ENCODE measurements around the gene PRSS56.

Gene PRSS56

DNA sequence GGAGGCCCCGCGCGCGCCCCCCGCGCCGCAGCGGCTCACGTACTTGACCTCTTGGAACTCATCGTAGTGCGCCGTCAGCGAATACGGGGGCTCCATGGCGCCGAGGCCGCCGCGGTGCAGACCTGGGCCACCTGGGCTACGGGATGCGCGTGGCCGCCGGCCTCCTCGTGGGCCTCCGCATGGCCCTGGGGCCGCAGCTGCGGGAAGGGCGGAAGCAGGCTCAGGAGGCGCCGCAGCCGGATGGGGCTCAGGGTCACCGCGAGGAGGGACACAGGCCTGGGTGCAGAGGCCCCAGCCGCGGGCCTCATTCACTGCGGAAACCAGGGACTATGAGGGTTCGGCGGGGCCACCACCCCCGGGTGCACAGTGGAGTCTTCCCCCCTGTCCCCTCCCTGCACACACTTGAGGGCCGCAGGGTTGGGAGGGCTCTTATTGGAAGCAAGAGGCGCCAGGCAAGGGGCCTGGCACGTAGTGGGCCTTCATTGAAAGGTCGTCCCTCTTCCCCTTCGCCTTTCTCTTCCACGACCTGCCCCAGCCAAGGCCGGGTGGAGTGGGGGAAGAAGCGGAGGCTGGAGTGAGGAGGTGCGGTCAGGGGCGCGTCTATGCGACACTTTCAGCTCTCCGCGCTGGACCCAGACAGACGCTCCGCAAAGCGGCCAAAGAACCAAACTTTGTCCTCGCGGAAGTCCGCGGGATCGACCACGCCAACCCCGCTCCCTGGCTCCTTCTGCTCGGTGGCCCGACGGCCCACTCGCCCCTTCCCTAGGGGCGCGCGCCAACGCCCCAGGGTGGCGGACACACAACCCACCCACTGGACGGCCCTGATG is 33.4 kb upstream of the PRSS56 start:
- no peak for DNase-seq

DNA sequence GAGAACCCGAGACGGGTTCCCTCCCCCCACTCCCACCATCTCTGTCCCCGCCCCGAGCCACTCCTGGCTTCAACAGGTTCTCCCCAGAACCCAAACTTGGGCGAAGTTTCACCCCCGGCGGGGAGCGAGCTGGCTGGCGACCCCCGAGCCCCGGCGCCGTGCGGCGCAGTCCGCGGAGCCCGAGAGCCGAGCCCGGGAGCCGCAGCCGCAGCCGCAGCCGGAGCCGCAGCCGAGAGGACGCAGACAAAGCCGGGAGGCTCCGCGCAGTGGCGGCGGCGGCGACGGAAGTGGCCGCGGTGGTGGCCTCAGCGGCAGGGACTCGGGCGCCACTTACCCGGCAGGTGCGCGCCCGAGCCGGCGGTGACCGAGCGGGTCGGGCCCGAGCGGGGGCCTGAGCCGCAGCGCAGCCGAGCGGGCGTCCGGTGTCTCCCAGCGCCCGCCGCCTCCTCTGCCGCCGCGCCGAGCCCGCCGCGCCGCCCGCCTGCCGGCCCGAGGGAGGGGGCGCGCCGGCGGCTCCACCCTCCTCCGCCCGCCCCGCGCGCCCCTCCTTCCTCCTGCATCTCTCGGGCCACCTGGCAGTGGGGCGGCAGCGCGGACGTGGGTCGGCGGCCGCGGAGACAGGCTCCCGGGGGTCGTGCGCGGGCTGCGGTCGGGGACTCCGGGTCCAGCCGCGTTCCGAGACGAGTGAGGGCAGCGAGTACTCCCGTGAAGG is 32.6 kb upstream of the PRSS56 start, which contains the start of gene ECEL1:
Gene ECEL1, minus strand, starts transcription at position 450 of the 712 bp plus-strand sequence. CDS start 1,181 bp downstream, outside the sequence.
- no peak for DNase-seq

DNA sequence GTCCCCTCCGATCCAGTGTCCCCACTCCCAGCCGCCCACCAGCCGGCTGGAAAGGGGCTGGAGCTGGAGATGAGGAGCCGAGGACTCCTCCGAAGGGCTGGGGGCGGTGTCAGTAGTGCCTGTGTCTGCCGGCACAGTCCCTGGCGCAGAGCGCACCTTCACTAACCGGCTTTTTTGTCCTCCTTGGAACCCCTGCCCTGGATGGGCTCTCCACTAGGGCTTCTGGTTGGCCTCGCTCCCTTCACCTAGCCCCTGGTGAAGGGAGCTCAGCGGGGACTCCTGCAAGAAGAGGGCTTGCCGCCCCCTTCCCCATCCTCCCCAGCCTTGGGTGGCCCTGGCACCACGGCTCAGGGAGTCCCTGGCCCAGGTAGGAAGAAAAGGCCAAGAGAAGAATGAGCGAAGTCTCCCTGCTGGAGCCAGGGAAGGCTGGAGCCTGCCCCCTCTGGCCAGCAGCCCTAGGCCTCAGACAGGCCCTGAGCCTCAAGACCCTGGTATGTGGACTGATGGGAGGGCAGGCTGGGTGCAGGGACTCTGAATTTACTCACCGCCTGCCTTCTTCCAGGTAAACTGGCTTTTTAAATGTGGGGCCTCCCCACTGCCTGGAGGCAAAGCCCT is 32.0 kb upstream of the PRSS56 start:
- no peak for DNase-seq

DNA sequence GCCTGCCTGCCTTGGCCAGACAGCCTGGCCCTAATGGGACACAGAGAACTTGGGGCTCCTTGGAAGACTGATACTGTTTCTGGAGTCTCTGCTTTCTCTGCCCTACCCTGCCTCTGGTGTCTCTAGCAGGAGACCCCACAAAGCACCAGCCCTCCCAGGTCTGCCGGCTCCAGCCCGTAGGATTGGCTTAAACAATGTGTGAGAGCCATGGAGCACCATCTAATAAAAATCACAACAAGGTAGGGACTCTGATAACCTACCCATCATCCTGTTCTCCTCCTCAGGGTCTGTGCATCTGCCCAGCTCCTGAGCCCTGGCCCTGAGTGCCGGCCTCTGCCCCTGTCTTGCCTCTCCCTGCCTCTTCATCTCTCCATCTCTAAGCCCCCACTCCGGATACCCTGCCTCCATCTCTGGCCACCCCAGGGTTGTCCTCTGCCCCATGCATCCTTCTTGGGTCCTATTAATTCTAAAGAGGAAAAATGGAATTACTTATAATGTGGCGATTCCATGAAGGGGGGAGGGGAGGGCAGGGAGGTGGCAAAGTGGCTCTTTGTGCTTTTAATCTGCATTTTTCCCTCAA is 31.4 kb upstream of the PRSS56 start:
- no peak for DNase-seq

DNA sequence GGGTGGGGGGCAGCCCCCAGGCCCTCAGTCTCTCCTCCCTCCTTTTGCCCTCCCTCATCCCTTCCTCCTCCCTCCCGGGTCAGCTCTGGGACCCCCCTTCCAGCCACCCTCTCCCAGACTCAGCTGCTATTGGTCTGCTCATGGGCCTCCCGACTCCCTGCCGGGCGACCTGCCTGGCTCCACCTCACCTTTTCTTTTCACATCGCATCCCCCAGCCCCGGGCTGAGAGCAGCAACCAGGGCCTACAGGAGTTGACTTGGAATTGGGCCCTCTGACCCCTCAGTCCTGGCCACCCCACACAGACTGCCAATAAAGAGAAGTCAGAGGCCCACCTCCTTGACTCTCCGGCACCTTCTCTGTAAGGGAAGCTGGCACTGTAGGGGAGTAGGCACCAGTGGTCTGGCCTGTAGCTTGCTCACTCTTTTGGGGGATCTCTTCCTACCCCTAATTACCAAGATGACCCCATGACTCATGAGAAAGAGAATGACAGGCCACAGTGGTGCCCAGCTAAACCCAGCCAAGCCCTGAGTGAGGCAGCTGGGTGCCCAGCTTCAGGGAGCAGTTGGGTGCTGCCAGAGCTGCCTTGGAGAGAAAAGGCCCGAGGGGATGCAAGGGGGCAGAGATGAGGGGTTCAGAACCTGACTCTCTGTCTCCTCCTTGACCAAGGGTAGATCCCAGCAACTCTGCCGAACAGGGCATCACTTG is 30.5 kb upstream of the PRSS56 start:
- DNase-seq, result no peak

DNA sequence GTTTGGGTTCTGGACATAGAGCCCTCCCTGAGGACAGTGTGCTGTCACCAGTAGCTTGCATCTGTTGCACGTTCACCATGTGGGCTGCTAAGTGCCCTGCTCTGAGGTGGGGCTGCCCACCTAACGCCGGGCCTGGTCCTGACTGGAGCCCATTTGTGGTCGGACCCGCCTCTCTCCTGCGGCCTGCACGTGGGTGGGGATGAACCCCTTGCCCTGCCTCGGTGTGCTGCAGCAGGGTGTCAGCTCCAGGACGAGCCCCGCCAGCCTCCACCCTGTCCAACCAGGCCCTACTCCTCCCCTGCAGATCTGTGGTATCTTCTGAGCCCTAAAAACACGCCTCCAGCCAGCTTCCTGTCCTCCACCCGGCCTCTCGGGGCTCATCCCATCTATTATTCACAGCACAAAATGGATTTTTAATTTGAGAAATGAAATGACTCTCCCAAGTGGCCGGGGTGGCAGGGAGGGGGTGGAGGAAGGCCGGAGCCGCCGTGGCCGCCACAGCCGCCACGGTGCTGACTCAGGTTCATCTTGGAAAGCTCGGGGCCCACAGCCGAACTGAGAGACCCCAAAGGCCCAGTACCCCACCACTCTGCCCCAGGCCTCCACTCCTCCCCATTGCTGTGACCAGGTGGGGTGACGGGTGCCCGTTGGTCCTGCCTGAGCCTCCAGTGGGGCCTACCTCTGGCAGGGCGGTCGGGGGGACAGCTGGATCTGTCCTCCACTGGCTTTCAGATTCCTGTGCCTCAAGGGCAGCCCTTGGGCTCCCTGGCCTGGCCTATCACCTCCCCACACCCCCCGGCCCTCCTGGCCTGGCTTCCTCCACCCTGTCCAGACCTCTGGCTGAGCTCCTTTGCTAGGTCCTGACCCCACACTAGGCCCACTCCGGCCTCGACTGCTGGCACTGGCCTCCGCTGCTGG is 29.7 kb upstream of the PRSS56 start:
- DNase-seq, result no peak

DNA sequence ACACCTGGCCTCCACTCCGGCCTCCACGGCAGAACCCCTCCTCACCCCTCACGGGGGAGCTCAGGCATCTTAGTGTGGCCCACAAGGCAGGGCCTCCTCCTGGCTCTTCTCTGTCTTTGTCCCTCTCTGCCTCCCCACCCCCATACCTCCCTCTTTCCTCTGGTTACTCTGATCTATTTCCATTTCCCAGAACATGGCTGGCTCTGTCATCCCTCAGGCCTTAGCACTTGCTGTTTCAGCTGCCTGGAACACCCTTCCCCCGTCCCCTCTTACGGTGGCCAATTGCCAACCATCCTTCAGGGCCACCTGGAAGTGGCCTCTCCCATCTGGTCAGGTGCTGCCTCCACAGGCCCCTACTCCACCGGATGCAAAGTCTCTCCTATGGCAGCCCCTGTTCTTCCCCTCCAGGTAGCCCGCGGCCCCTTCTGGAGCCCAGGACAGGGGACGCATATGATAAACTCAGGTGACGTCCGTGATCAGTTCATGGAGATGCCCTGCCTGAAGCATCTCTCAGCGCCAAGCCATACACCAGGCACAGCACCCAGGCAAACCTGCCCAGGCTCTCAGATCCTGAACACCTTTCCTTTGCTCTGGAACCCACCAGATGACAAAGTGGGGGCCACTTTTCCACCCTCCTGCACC is 28.9 kb upstream of the PRSS56 start:
- no peak for DNase-seq

DNA sequence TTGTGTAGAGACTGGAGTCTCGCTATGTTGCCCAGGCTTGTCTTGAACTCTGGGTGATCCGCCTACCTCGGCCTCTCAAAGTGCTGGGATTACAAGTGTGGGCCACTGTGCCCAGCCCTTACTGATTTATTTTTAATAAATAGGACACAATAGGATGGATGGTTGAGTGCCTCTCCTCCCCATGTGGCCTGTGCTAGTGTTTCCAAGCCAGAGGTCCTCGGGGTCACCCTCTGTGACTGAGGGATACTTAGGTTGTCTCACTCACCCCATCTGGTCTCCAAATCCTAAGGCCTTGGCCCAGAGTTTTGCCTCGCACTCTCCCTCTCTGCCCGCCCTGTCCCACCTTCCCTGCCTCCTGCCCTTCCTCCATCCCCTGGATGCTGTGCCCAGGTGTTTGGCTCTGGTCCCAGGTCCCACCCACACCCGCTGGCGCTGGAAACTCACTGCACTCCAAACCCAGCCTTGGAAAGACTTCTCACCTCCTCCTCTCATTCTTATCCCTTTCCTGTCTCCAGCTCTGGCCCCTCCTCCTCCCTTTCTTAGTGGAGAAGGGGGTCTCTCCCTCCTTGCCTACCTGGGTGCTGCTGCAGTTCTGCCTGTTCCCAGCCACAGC is 27.8 kb upstream of the PRSS56 start:
- DNase-seq, result no peak

DNA sequence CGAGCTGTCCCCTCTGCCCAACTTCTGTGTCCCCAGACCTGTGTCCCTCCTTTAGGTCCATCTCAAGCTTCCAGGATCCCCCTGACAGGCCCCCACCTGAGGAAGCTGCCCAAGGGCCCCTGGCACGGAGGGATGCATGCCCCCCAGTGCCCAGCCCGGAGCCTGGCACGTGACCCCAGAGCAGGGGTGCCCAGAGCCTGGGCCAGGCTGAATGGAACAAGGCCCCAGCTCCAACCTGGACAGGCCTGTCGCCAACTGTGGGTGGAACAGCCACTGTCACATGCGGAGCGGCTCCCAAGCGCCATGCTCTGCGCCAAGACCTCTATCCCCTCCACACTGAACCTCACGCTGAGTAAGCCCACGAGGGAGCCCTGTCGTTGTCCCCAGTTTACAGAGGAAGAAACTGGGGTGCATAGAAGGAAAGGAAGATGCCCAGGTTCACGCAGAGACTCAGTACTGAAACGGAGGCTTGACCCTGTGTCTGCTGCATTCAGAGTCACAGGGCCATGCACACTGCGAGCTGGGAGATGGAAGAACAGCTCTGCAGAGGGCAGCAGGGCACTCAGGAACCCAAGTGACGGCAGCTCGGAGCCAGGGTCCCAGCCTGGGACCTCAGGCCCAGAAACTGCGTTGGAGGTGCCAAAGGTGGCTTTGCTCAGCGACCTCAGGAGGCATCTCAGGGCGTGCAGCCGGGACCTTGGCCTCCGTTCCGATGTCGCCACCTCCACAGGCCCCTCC is 27.1 kb upstream of the PRSS56 start:
- DNase-seq, result no peak

DNA sequence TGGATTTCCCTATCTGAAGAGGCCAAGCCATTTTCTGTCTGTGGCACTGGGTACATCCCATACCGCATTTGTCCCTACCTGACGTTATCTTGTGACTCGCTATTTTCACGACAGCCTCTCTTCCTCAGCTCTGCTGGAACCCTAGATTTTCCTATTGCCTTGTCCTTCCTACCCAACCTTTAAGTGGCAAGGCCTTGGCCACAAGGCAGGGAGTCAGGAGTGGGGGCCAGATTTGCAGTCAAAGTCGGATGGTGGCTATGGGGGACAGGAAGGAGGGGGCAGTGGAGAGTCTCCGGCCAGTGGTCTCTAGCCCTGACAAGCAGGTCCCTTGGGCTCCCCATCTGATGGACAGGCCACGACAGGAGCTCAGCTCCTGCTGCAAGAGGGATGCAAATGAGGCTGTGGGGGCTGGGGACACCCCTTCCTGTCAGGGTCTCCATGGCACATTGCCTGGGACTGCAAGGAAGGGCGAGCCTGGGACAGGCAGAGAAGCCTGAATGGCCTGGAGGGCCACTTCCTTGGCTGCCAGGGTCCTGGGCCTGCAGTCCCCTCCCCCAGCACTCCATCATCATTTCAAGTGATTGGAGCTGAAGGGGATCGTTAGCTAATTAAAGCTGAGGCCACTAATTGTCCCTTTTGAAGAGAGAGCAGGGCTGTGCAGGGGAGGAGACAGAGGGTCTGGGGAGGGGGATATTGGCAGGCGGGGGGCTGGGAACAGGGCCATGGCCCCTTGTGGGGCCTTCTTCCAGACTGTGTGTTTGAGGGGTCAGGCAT is 26.3 kb upstream of the PRSS56 start:
- DNase-seq, result no peak

DNA sequence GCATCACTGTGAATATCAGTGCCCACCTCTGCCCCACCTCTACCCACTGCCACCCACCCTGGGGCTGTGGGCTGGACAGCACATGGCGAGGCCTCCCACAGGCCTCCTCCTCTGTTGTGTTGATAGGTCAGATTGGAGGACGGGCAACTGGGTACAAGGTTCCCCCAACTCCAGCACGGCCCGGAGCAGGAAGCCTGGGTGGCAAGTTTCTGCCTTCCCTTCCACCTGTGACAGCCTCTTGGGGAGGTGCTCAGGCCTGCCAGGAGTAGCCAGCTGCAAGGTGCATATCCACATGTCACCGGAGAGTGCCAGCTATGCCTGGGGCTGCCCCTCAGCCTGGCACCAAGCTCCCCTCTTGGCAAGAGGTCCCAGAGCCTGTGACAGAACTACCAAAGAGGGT is 25.6 kb upstream of the PRSS56 start:
- DNase-seq, result no peak

DNA sequence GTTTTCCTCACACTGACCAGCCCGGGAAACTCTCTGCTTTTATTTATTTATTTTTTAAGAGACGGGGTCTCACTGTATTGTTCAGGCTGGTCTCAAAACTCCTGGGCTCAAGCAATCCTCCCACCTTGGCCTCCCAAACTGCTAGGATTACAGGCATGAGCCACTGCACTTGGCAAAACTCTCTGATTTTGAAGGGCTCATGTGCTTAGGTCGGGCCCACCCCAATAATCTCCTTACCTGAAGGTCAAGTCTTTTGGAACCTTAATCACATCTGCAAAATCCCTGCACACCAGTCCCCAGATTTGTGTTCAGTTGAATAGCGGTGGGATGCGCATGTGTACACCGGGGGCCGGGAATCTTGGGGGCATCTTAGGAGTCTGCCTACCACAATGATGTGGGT is 24.9 kb upstream of the PRSS56 start:
- DNase-seq, result no peak

DNA sequence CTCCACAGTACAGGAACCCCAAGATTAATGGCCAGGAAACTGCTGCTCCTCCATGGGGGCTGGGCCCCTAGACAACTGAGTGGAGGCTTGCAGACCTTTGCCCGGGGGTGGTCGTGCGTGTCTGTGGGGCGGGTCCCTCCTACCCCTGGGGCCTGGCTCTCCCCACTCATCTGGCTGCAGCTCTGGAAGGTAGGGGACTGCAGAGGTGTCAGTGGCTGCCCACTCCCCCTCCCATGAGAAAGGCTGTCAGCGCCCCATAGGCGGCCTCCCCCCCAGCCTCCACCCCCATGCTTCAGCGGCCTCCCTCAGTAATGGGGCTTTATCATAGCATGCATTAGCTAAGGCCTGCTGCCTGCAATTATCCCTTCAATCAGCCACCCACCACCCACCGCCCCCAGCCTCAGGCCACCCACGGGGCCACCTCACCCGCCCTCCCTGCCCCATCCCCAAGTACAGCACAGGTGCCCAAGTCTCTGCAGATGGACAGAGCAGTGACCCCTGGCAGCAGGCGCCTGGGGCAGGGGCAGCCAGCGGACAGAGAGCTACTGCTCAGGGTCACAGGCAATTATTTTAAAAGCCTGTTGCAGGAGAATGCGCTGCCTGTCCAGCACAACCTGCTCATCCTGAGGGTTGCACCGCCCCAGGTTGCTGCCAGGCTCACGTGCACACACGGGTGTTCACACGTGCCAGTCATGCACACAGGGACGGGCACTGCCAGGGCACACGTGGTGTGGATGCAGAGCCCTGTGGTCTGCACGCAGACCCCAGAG is 23.5 kb upstream of the PRSS56 start:
- DNase-seq, result no peak

DNA sequence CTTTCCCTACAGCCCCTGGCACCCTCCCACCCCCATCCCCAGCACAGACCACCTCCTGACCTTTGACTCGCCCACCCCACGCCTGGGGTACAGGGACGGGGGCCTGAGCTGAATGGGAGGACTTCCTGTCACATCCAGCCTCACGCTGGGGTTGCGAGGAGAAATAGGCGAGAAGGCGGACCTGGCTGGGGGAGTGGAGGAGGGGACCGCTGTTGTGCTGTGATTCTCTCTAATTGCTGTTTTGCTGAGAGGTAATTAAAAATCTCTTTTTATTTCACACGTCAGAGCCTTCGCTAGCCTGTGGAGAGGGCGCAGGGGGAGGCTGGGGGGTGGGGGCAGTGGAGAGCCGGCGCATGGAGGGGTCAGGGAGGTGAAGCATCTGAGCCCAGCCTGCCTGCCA is 22.8 kb upstream of the PRSS56 start:
- no peak for DNase-seq

DNA sequence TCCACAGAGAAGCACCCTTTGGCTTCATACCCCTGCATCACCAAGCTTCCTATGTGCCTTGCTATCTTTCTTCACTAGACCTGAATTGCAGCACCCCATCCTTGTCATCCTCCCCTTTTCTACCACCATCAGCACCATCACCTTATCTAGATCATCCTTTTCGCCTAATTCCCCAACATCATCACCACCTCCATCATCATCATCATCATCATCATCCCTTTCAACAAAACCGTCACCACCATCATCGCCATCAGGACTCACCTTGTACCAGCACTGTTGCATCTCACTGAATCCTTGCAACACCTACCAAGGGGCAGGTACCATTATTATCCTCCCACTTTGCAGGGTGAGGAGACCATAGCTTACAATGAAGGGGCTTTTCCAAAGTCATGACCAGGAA is 21.7 kb upstream of the PRSS56 start:
- no peak for DNase-seq

DNA sequence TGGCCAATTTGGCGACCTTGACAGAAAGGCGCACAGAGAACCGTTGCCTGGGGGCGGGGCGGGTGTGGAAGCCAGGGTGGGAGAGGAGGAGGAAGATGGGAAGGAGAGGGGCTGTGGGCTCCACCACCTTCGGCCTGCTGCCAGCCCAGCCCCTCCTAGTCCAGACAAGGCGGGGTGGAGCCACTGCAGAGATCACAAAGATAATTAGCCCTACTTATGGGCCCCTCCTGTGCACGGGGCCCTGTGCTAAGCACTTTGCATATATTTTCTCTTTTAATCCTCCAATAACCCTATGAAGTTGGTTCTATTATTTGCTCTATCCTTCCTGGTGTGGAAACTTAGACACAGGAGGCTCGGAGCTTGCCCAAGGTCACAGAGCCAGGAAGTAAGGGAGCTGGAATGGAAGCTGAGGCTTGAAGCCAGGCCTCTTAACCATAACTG is 18.8 kb upstream of the PRSS56 start:
- DNase-seq, result no peak

DNA sequence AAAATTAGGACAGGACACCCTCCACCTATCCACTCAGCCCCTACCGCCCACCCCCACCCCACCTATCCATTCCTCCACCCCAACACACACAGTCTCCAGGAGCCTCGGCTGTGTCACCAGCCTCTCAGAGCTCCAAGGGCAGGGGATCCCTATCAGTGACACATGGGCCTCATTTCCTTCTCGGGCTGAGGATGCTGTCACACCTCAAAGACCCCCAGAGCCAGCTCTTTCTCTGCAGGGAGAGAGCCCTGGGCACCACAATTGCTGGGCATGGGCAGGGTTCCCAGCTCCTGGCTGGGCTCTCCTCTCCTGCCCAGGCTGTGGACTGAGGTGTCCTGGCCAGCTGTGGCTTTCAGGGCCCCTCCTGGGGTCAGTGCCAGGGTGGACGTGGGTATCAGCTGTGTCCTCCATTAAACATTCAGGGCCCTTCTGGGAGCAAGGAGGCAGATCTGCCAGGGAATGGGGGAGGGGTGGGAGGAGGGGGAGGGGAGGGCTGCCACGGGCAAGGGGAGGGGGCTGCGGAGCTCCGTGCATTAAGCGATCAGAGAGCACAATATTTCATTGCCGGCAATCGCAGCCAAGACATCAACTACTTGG is 18.3 kb upstream of the PRSS56 start:
- DNase-seq, result no peak

DNA sequence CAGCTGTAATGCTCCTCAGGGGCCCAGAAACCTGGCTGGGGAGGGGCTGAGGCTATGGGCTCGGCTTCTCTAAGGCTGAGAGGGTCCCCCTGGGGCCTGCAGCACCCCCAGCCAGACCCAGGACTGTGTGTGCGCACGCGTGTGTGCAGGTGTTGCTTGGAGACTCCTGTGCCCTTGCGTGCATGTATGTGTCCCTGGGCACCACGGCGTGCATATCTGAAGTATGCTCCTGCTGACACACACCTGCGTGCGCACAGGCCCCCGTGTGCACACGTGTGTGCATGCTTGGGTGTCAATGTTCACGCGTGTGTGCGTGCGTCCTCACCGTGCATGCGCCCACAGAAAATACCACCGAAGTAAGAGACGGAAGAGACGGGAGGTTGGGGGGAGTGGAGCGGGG is 17.7 kb upstream of the PRSS56 start:
- no peak for DNase-seq
